AG10803 (cell line): ENCODE data around the gene GIMD1.

Experiments used
- DNase-seq: peaks from one replicate; pipeline ENCODE4 v3.0.0; 2010; ENCODE audit warnings: low read depth
- H3K4me3 ChIP-seq: 2 replicates; pipeline ENCODE4 v1.5.1; 2011; ENCODE audit warnings: mild to moderate bottlenecking, low read length, control low read depth
- CTCF ChIP-seq: conservative IDR thresholded peaks from 2 replicates; pipeline ENCODE4 v1.5.1; 2011; ENCODE audit warnings: mild to moderate bottlenecking, low read length, control low read depth, inconsistent platforms

GIMD1 gene

DNA sequence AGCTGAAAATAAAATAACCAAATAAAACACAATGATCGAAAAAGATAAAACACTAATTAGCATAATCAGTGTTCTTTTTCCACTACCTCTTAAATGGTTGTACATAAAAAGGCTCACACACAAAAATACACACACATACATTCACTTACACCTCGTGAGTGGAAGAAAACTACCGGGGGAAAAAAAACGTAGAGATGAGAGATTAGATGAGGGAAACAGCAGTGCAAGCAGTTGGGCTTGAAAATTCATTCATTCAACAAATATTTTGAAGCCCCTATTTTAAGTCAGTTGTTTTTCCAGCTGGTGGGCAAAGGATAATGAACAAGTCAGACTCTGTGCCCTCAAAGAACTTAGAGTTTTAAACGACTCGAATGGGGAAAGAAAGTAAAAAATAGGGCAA lies 53.6 kb downstream of the GIMD1 start:
- DNase-seq = no peak
- no peak for TF ChIP-seq CTCF
- H3K4me3 ChIP-seq = peak overlapping the region; percentile 93

DNA sequence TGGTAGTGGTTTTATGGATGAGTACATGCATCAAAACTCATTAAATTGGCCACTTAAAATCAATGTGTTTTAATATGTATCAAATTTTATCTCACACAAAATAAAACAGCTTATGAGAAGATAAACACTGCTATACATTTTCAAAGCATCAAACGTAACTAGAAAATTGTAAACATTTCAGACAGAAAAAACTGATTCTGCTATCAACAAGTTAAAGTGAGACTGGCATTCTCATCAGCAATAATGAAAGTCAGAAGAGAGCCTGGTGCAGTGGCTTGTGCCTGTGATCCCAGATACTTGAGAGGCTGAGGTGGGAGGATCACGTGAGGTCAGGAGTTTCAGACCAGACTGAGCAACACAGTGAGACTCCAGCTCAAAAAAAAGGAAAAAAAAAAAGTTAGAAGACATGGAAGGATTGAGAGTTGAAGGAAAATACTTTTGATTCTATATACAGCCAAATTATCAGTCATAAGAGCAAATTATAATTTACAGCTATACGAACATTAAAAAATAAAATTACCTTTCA lies 55.5 kb downstream of the GIMD1 start:
- DNase-seq = no peak
- no peak for TF ChIP-seq CTCF

DNA sequence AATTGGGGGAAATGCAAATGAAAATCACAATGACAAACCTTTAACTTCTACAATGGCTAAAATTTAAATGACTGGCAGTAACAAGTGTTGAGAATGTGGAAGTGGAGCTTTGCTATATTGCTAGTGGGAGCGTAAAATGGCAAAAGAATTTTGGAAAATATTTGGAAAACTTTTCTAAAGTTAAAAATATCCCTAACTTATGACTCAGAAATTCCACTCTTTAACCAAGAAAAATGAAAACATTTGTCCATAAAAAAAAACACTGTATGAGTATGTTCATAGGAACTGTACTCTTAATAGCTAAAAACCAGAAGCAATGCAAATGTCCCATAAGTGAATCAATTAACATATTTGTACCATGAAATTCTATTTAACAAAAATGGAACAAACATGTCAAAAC lies 56.2 kb downstream of the GIMD1 start:
- no peak overlapping the region for H3K4me3 ChIP-seq
- DNase-seq = peak; percentile 83
- no peak for TF ChIP-seq CTCF

More for the DNA sequence above, 55.5 kb downstream of the GIMD1 start:
- H3K4me3 ChIP-seq = no peak overlapping the region
